Heart left ventricle (tissue), 13 donors: ENCODE measurements around the gene RNASE4.

Experiments used
- CTCF ChIP-seq, 12 donors: fragments of 200-600 bp; sonication (generic) in 4 of 12; IDR thresholded peaks; one replicate each; pipeline versions ENCODE4 v1.5.0 to v1.8.0; 2018 to 2022; ENCODE audit warnings: antibody characterized with exemption in 12 of 12, mild to moderate bottlenecking in 5 of 12
- POLR2A ChIP-seq, 2 donors: fragments of 450-650 bp; IDR thresholded peaks; one replicate each; pipeline ENCODE4 v1.6.1; 2017; ENCODE audit warnings: antibody characterized with exemption in 2 of 2, mild to moderate bottlenecking in 2 of 2, moderate library complexity in 2 of 2
- donor health status: ischemic (EF 13 %, LVEDD 7.1; RV severe dilation, severe dysfunction).
- donor health status: DM: no; HTN: yes; CAD: no.
- donor health status: DM: no; HTN: no; CAD: no.
- donor health status: ischemic (EF 25% LVEDD 6.9; RV normal size, moderate dysfunction).
- donor health status: ischemic (EF 25% LVEDD 5.7; RV mildly dilated, moderate dysfunction).
- donor health status: ischemic (EF 35%, LVEDD 5.7; RV mildly dilated, moderate dysfunction).
- donor health status: nonischemic (EF 11% LVEDD 7.7; RV severe dilation, severe dysfunction).
- donor health status: DM: yes; HTN: yes; CAD: no.
- donor health status: PGD.
- donor health status: ischemic (EF 29% LVEDD 5.4; RV normal size, mild dysfunction).
- donor health status: nonischemic (EF 23%, LVEDD 6.1; RV moderate dilation, normal function).

GRCh38 chr14:20681348-20682126, 2.8 kb upstream of the RNASE4 start:
- no peak for TF ChIP-seq CTCF (IDR thresholded peaks at IDR 0.05)
- no peak for TF ChIP-seq POLR2A (IDR thresholded peaks at IDR 0.05)
